ENCODE results near the gene C11orf65. TPM values are rescaled to one million over a fixed set of nuclear protein-coding genes. Genes with fewer than 3 reads are reported as not detected.
"Not testable (repeated sequence)": the region's sequence is repeated elsewhere in the genome, so short reads cannot be mapped to it uniquely, and the experiment has no call there.

Gene C11orf65
- total RNA-seq, 1 donor from 2014 or later, result 0.67 TPM

- H3K4me1 Mint-ChIP-seq (ENCODE audit: low read depth), result no peaks in the 10 kb centered on the region
- peaks cover 23% of the 10 kb centered on the region for H3K9me3 Mint-ChIP-seq (ENCODE audit: low read depth)
- TF ChIP-seq, protein P1, sequence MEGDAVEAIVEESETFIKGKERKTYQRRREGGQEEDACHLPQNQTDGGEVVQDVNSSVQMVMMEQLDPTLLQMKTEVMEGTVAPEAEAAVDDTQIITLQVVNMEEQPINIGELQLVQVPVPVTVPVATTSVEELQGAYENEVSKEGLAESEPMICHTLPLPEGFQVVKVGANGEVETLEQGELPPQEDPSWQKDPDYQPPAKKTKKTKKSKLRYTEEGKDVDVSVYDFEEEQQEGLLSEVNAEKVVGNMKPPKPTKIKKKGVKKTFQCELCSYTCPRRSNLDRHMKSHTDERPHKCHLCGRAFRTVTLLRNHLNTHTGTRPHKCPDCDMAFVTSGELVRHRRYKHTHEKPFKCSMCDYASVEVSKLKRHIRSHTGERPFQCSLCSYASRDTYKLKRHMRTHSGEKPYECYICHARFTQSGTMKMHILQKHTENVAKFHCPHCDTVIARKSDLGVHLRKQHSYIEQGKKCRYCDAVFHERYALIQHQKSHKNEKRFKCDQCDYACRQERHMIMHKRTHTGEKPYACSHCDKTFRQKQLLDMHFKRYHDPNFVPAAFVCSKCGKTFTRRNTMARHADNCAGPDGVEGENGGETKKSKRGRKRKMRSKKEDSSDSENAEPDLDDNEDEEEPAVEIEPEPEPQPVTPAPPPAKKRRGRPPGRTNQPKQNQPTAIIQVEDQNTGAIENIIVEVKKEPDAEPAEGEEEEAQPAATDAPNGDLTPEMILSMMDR (IDR thresholded peaks at IDR 0.05; ENCODE audit: unreplicated experiment), result no peak
- no peak overlapping the region for H3K27ac Mint-ChIP-seq
- no peak overlapping the region for H3K4me3 Mint-ChIP-seq (ENCODE audit: low read depth)
- no peaks in the 10 kb centered on the region for H3K27me3 Mint-ChIP-seq
- H3K36me3 Mint-ChIP-seq (ENCODE audit: insufficient read depth), result peaks cover 2% of the 10 kb centered on the region
- no peak for DNase-seq (ENCODE audit: low spot score, unreplicated experiment)
Measured at GRCh38 chr11:108436594-108436993, 30.7 kb downstream of the C11orf65 start.

DNA sequence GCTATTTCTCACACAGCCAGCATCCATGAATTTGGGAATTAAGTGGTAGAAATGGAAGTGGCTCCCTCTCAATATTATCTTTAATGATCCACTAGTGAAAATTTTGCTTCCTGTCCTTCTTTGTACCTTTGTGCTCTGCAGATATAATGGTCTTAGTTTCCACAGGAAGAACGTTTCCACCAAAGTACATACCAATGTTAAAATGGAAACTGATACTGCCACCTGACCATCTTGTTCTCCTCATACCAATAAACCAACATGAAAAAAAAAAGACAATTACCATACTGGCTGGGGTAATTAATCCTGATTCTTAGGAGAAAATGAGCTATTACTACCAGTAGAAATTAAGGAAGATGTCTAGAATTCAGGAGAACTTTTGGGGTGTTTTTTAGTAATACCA, 32.3 kb downstream of the C11orf65 start:
- Mint-ChIP-seq H3K36me3 (ENCODE audit: insufficient read depth) (peaks cover 1% of the 10 kb centered on the region), H3K27me3 (no peaks in the 10 kb centered on the region), H3K27ac (no peak overlapping the region), H3K4me1 (ENCODE audit: low read depth) (no peaks in the 10 kb centered on the region), H3K4me3 (ENCODE audit: low read depth) (no peak overlapping the region), H3K9me3 (ENCODE audit: low read depth) (peaks cover 18% of the 10 kb centered on the region)
- TF ChIP-seq, protein P1 (IDR thresholded peaks at IDR 0.05; ENCODE audit: unreplicated experiment), result no peak
- no peak for DNase-seq (ENCODE audit: low spot score, unreplicated experiment)

DNA sequence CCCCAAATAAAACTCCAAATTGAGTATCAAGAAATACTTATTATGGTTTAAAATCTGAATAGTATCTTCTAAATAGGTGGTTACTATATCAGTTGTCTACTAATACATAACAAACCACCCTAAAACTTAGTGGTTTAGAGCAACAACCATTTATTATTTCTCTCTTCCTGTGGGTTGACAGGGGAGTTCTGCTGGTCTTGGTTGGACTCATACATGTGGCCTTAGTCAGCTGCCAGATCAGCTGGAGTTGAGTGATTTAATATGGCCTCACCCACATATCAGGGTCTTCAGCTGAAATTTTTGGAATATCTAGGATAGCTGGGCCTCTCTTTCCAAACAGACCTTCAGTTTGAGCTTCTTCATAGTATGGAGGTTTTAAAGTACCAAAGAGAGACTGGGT, 34.5 kb downstream of the C11orf65 start:
- Mint-ChIP-seq H3K27ac (no peak overlapping the region), H3K4me1 (ENCODE audit: low read depth) (no peaks in the 10 kb centered on the region), H3K4me3 (ENCODE audit: low read depth) (no peak overlapping the region), H3K27me3 (no peaks in the 10 kb centered on the region), H3K36me3 (ENCODE audit: insufficient read depth) (peaks cover 1% of the 10 kb centered on the region), H3K9me3 (ENCODE audit: low read depth) (peaks cover 23% of the 10 kb centered on the region)
- TF ChIP-seq, protein P1 (IDR thresholded peaks at IDR 0.05; ENCODE audit: unreplicated experiment), result no peak
- no peak for DNase-seq (ENCODE audit: low spot score, unreplicated experiment)

- H3K9me3 Mint-ChIP-seq (ENCODE audit: low read depth), result peaks cover 22% of the 10 kb centered on the region
- H3K4me3 Mint-ChIP-seq (ENCODE audit: low read depth), result no peak overlapping the region
- H3K27ac Mint-ChIP-seq, result no peak overlapping the region
- TF ChIP-seq, protein P1 (IDR thresholded peaks at IDR 0.05; ENCODE audit: unreplicated experiment), result no peak
- no peaks in the 10 kb centered on the region for H3K4me1 Mint-ChIP-seq (ENCODE audit: low read depth)
- DNase-seq (ENCODE audit: low spot score, unreplicated experiment), result no peak
- H3K36me3 Mint-ChIP-seq (ENCODE audit: insufficient read depth), result peaks cover 2% of the 10 kb centered on the region
- no peaks in the 10 kb centered on the region for H3K27me3 Mint-ChIP-seq
Measured at GRCh38 chr11:108431997-108432396, 35.3 kb downstream of the C11orf65 start.

- Mint-ChIP-seq H3K4me1 (ENCODE audit: low read depth) (no peaks in the 10 kb centered on the region), H3K27me3 (no peaks in the 10 kb centered on the region), H3K27ac (no peak overlapping the region), H3K9me3 (ENCODE audit: low read depth) (peaks cover 22% of the 10 kb centered on the region), H3K4me3 (ENCODE audit: low read depth) (no peak overlapping the region), H3K36me3 (ENCODE audit: insufficient read depth) (peaks cover 2% of the 10 kb centered on the region)
- no peak for DNase-seq (ENCODE audit: low spot score, unreplicated experiment)
- TF ChIP-seq, protein P1 (IDR thresholded peaks at IDR 0.05; ENCODE audit: unreplicated experiment), result no peak
Measured at GRCh38 chr11:108431370-108431769, 36.0 kb downstream of the C11orf65 start.

DNA sequence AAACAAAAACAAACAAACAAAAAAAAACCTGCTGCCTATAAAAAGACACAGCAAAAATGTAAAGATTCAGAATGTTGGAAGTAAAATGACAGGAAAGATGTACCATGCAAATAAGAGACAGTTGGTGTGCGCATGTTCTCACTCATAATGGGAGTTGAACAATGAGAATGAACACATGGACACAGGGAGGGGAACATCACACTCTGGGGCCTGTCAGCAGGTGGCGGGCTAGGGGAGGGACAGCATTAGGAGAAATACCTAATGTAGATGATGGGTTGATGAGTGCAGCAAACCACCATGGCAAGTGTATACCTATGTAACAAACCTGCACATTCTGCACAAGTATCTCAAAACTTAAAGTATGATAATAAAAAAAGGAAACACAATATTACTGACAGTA, 49.8 kb downstream of the C11orf65 start:
- H3K27me3 Mint-ChIP-seq; DNase-seq (ENCODE audit: low spot score, unreplicated experiment); H3K27ac Mint-ChIP-seq; H3K4me1 Mint-ChIP-seq (ENCODE audit: low read depth); H3K4me3 Mint-ChIP-seq (ENCODE audit: low read depth); H3K36me3 Mint-ChIP-seq (ENCODE audit: insufficient read depth): not testable (repeated sequence)
- peaks cover 21% of the 10 kb centered on the region for H3K9me3 Mint-ChIP-seq (ENCODE audit: low read depth)
